PC-3 (cell line): ENCODE measurements around the gene CGGBP1. TPM values are rescaled to one million over a fixed set of nuclear protein-coding genes. Genes with fewer than 3 reads are reported as not detected.

Source experiments
- ATAC-seq: fragments of 200-7000 bp; cut with Tn5 transposase; 2 replicates; pipeline ENCODE4 v1.9.1; 2020; ENCODE audit warnings: mild to moderate bottlenecking, moderate library complexity
- BruUV-seq: library from RNA; stranded (reverse); fragments of 400-500 nt; replicated peaks from 2 replicates; lab custom pipeline; 2021; lab: Mats Ljungman, UMichigan
- CTCF ChIA-PET: fragments of 300-600 bp; sonication (Branson Sonifier 250); formaldehyde crosslinking; loops from one replicate; lab custom pipeline; 2022; ENCODE audit warnings: antibody characterized with exemption; lab: Charles Lee
- POLR2A ChIA-PET: fragments of 300-600 bp; sonication (Branson Sonifier 250); formaldehyde crosslinking; loops from one replicate; lab custom pipeline; 2022; ENCODE audit warnings: antibody characterized with exemption; ENCODE audit not compliant: unreplicated experiment; lab: Charles Lee
- DNase-seq: peaks from one replicate; pipeline ENCODE4 v3.0.0-alpha.2; 2015
- H2AFZ ChIP-seq: fragments of 300-600 bp; sonication (generic); 2 replicates; pipeline ENCODE4 v1.6.0; 2016; ENCODE audit warnings: antibody characterized with exemption, low read length
- H3F3A ChIP-seq: fragments of 300-600 bp; sonication (generic); one replicate; pipeline ENCODE4 v1.6.0; 2017; ENCODE audit warnings: antibody characterized with exemption, low read length, control low read depth, mild to moderate bottlenecking; ENCODE audit not compliant: unreplicated experiment
- H3K27ac ChIP-seq: fragments of 300-600 bp; sonication (generic); 2 replicates; pipeline ENCODE4 v1.5.1; 2016; ENCODE audit warnings: mild to moderate bottlenecking, low read length
- H3K27me3 ChIP-seq: fragments of 300-600 bp; sonication (generic); 2 replicates; pipeline ENCODE4 v1.6.1; 2016; ENCODE audit warnings: low read length, mixed read lengths
- H3K36me3 ChIP-seq: fragments of 300-600 bp; sonication (generic); 2 replicates; pipeline ENCODE4 v1.6.1; 2016; ENCODE audit warnings: low read depth, mixed run types, low read length, mixed read lengths
- H3K4me1 ChIP-seq: fragments of 300-600 bp; sonication (generic); 2 replicates; pipeline ENCODE4 v1.5.1; 2016; ENCODE audit warnings: low read length; ENCODE audit not compliant: insufficient read depth
- H3K4me2 ChIP-seq: fragments of 300-600 bp; sonication (generic); 2 replicates; pipeline ENCODE4 v1.6.0; 2016; ENCODE audit warnings: low read length
- H3K4me3 ChIP-seq: fragments of 300-600 bp; sonication (generic); 2 replicates; pipeline ENCODE4 v1.5.1; 2016; ENCODE audit warnings: mild to moderate bottlenecking, low read length, mixed read lengths
- H3K79me2 ChIP-seq: fragments of 300-600 bp; sonication (generic); 2 replicates; pipeline ENCODE4 v1.6.1; 2017; ENCODE audit warnings: low read length, mixed read lengths
- H3K9ac ChIP-seq: fragments of 300-600 bp; sonication (generic); 2 replicates; pipeline ENCODE4 v1.6.0; 2016; ENCODE audit warnings: mild to moderate bottlenecking, low read length
- H3K9me2 ChIP-seq: fragments of 300-600 bp; sonication (generic); replicated peaks from 2 replicates; pipeline ENCODE4 v1.6.1; 2016; ENCODE audit warnings: mixed run types, low read length, mixed read lengths
- H3K9me3 ChIP-seq: fragments of 300-600 bp; sonication (generic); 2 replicates; pipeline ENCODE4 v1.6.1; 2016; ENCODE audit warnings: low read length, mixed read lengths
- H4K20me1 ChIP-seq: fragments of 300-600 bp; sonication (generic); 2 replicates; pipeline ENCODE4 v1.6.1; 2016; ENCODE audit warnings: low read length, mixed read lengths
- EZH2 ChIP-seq: fragments of 300-600 bp; sonication (generic); IDR thresholded peaks from one replicate; pipeline ENCODE4 v1.6.1; 2017; ENCODE audit warnings: antibody characterized with exemption, mild to moderate bottlenecking, low read length; ENCODE audit not compliant: unreplicated experiment
- EZH2phosphoT487 ChIP-seq: fragments of 300-600 bp; sonication (generic); IDR thresholded peaks from 2 replicates; pipeline ENCODE4 v1.6.1; 2018; ENCODE audit warnings: mild to moderate bottlenecking, antibody characterized with exemption, low read length, borderline replicate concordance
- intact Hi-C: fragments of 100-400 bp; cut with micrococcal nuclease; formaldehyde crosslinking; loops from 2 replicates; pipeline ENCODE4 v1.9.0; 2023
- total RNA-seq: library from RNA; depleted of rRNA; stranded (reverse); fragments of >200 nt; gene quantifications from 2 replicates; pipeline ENCODE4 v1.2.3, GENCODE V29; 2014; rRNA removed
- TF ChIP-seq, protein P1 (sequence below): fragments of 300-600 bp; sonication (generic); conservative IDR thresholded peaks from 2 replicates; pipeline ENCODE4 v1.5.1; 2017; ENCODE audit warnings: antibody characterized with exemption, low read depth, mild to moderate bottlenecking, low read length

The CGGBP1 gene
- total RNA-seq, 1 experiment from 2014 or later = 37.1 TPM

DNA sequence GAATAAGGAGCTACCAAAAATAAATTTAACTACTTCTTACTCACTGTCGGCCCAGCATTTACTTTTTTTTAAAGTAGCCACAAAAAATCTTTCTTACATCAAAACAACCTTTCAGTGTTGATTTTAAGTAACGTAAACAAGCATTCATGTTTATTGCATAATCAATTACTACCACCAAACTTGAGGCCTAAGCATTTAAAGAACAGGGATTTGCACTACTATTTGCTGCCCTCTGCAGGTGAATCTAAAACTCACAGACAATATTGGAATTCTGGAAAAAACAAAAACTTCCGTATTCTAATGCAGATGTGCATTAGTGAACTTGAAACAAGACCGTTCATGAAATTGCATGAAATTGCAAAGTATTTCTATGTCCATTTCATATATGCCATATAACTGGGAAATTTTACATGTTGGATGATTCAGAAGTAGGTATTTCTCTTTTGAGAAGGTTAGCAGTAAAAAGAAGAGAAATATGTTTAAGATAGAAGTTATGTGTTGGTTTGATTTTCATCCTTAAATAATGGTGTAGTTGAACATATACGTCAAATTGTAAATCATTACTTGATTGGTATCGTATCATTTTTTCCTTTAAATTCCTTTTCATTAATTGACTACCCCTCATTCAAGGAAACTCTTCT, 55.6 kb downstream of the CGGBP1 start:
- intact Hi-C loops = loop anchor here (1.0 to 10.0 kb wide), 6 partner anchors 102 to 835 kb away; no protein-coding TSS in a partner anchor

DNA sequence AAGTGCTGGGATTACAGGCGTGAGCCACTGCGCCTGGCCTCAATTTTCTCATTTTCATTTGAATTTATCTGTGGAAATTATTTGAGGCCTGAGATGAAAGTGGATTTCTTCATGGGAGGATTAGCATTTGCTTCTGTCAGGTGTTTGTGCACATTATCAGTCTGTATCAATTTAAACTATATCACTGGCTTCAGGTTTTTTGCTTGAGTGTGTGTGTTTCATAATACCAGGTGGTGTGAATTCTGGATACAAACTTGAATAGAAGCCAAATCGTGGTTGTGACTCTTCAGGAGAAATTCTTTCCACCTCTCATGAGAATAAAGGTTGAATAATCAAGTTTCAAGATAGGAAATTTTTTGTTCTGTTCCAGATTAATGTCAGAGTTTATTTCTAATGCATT, 56.4 kb downstream of the CGGBP1 start:
- intact Hi-C loops = loop anchor here (2.0 to 10.0 kb wide), 2 partner anchors 102 to 418 kb away; no protein-coding TSS in a partner anchor

More for the DNA sequence above, 55.6 kb downstream of the CGGBP1 start:
- no TSS peak for BruUV-seq
- no peaks in the 10 kb centered on the region for H3K4me1 ChIP-seq
- DNase-seq (peak; percentile 77), ATAC-seq (peak; percentile 45; the same call in 1 of the 2 replicates)
- H3K27me3 ChIP-seq = no peaks in the 10 kb centered on the region
- ChIA-PET CTCF (interaction anchor here (0.6 to 0.7 kb wide), 2 partner anchors 55 to 357 kb away, joined by 3 read pairs; no protein-coding TSS in a partner anchor), POLR2A (no interaction called here)
- no peak overlapping the region for H2AFZ ChIP-seq
- no peaks in the 10 kb centered on the region for H3K9me2 ChIP-seq
- no peaks in the 10 kb centered on the region for H3K9me3 ChIP-seq
- no peak overlapping the region for H3K27ac ChIP-seq
- no peak overlapping the region for H3K9ac ChIP-seq
- H4K20me1 ChIP-seq = no peaks in the 10 kb centered on the region
- TF ChIP-seq, protein P1, sequence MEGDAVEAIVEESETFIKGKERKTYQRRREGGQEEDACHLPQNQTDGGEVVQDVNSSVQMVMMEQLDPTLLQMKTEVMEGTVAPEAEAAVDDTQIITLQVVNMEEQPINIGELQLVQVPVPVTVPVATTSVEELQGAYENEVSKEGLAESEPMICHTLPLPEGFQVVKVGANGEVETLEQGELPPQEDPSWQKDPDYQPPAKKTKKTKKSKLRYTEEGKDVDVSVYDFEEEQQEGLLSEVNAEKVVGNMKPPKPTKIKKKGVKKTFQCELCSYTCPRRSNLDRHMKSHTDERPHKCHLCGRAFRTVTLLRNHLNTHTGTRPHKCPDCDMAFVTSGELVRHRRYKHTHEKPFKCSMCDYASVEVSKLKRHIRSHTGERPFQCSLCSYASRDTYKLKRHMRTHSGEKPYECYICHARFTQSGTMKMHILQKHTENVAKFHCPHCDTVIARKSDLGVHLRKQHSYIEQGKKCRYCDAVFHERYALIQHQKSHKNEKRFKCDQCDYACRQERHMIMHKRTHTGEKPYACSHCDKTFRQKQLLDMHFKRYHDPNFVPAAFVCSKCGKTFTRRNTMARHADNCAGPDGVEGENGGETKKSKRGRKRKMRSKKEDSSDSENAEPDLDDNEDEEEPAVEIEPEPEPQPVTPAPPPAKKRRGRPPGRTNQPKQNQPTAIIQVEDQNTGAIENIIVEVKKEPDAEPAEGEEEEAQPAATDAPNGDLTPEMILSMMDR = peak; percentile 94
- no peak for TF ChIP-seq EZH2
- 0 out of 2 replicates have a peak overlapping the region, but pooled peaks have one; percentile 26 for H3K4me2 ChIP-seq
- no peaks in the 10 kb centered on the region for H3K36me3 ChIP-seq
- H3K79me2 ChIP-seq = no peaks in the 10 kb centered on the region
- H3K4me3 ChIP-seq = no peak overlapping the region
- no peaks in the 10 kb centered on the region for H3F3A ChIP-seq

More for the DNA sequence above, 56.4 kb downstream of the CGGBP1 start:
- BruUV-seq = no TSS peak
- Histone ChIP-seq H2AFZ (no peak overlapping the region), H3K9me2 (no peaks in the 10 kb centered on the region), H3K27me3 (no peaks in the 10 kb centered on the region), H3K27ac (no peak overlapping the region), H3K4me2 (no peak overlapping the region), H3K36me3 (no peaks in the 10 kb centered on the region), H3K79me2 (no peaks in the 10 kb centered on the region), H3F3A (no peaks in the 10 kb centered on the region), H3K9me3 (no peaks in the 10 kb centered on the region), H4K20me1 (no peaks in the 10 kb centered on the region), H3K4me3 (no peak overlapping the region), H3K9ac (no peak overlapping the region), H3K4me1 (no peaks in the 10 kb centered on the region)
- CTCF ChIA-PET = interaction anchor here (0.7 kb wide), 1 partner anchor 356 kb away, joined by 3 read pairs; no protein-coding TSS in a partner anchor
- ATAC-seq = no peak
- no peak for DNase-seq
- TF ChIP-seq EZH2 = no peak
- no peak for TF ChIP-seq EZH2phosphoT487
- TF ChIP-seq, protein P1 = no peak
- POLR2A ChIA-PET = no interaction called here

Other genes with a start within 250 kb of the CGGBP1 start
- gene ZNF654, start 250 bp upstream of the CGGBP1 start, total RNA-seq = 5.0 and 6.9 TPM in 2 replicates
- 15.7 and 24.3 TPM in 2 replicates for gene C3orf38, start 91.0 kb upstream of the CGGBP1 start, total RNA-seq